Caco-2 (cell line): Measurements from ENCODE around the gene SLC18B1. TPM values are rescaled to one million over a fixed set of nuclear protein-coding genes. Genes with fewer than 3 reads are reported as not detected.
A peak's percentile ranks its signal among the peaks of the same experiment; 100 is the strongest.

Source experiments
- BruUV-seq: library from RNA; stranded (reverse); fragments of 400-500 nt; replicated peaks from 2 replicates; lab custom pipeline; 2021; lab: Mats Ljungman, UMichigan
- CTCF ChIA-PET: fragments of 300-600 bp; sonication (Branson Sonifier 250); formaldehyde crosslinking; loops from one replicate; lab custom pipeline; 2022; ENCODE audit warnings: antibody characterized with exemption; lab: Charles Lee
- POLR2A ChIA-PET: fragments of 300-600 bp; sonication (Branson Sonifier 250); formaldehyde crosslinking; loops from one replicate; lab custom pipeline; 2022; ENCODE audit warnings: antibody characterized with exemption; lab: Charles Lee
- DNase-seq, 2 experiments: peaks; one replicate each; pipeline versions ENCODE4 v3.0.0 to v3.0.0-alpha.2; 2020 to 2022
- H3K27me3 ChIP-seq: replicated peaks from 2 replicates; pipeline ENCODE4 v1.6.0; 2011; ENCODE audit warnings: low read length; ENCODE audit not compliant: control insufficient read depth, insufficient read depth
- H3K36me3 ChIP-seq: 2 replicates; pipeline ENCODE4 v1.5.1; 2011; ENCODE audit warnings: low read length; ENCODE audit not compliant: control insufficient read depth, insufficient read depth
- H3K4me1 ChIP-seq: fragments of 250-450 bp; sonication (Bioruptor Pico); 2 replicates; pipeline ENCODE4 v1.5.1; 2020; ENCODE audit warnings: mild to moderate bottlenecking
- H3K4me3 ChIP-seq: 2 replicates; pipeline ENCODE4 v1.5.1; 2011; ENCODE audit warnings: low read depth, mild to moderate bottlenecking, control low read depth, low read length
- H3K9me3 ChIP-seq: fragments of 250-450 bp; sonication (Bioruptor Pico); 2 replicates; pipeline ENCODE4 v1.5.1; 2020; ENCODE audit warnings: mild to moderate bottlenecking, moderate library complexity
- H3K27ac Mint-ChIP-seq: one replicate; pipeline ENCODE4 v1.8.0; 2022; ENCODE audit warnings: mixed read lengths; ENCODE audit not compliant: unreplicated experiment
- H3K27me3 Mint-ChIP-seq: one replicate; pipeline ENCODE4 v1.8.0; 2022; ENCODE audit warnings: mixed read lengths; ENCODE audit not compliant: insufficient read depth, unreplicated experiment
- H3K36me3 Mint-ChIP-seq: one replicate; pipeline ENCODE4 v1.8.0; 2022; ENCODE audit warnings: mild to moderate bottlenecking, mixed read lengths; ENCODE audit not compliant: insufficient read depth, unreplicated experiment
- H3K4me1 Mint-ChIP-seq: one replicate; pipeline ENCODE4 v1.8.0; 2022; ENCODE audit warnings: low read depth, mixed read lengths; ENCODE audit not compliant: unreplicated experiment
- H3K4me3 Mint-ChIP-seq: one replicate; pipeline ENCODE4 v1.8.0; 2022; ENCODE audit warnings: mild to moderate bottlenecking, moderate library complexity, mixed read lengths; ENCODE audit not compliant: unreplicated experiment
- H3K9me3 Mint-ChIP-seq: one replicate; pipeline ENCODE4 v1.8.0; 2022; ENCODE audit warnings: mixed read lengths; ENCODE audit not compliant: unreplicated experiment
- intact Hi-C: fragments of 100-400 bp; cut with micrococcal nuclease; formaldehyde crosslinking; loops from one replicate; pipeline ENCODE4 v1.10.0; 2022; ENCODE audit not compliant: unreplicated experiment
- total RNA-seq: library from RNA; stranded (reverse); gene quantifications from 2 replicates; pipeline ENCODE4 v1.2.3, GENCODE V29; 2022
- TF ChIP-seq, protein P1 (sequence below), 2 experiments: fragments of 200-600 bp in 1 of 2; IDR thresholded peaks; 1 replicate in 1 of 2; 2 replicates in 1 of 2; pipeline versions ENCODE4 v1.5.1 to v1.8.0; 2011 to 2022; ENCODE audit warnings: antibody characterized with exemption in 1 of 2, control low read depth in 1 of 2, inconsistent platforms in 1 of 2, low read depth in 1 of 2, low read length in 1 of 2, mild to moderate bottlenecking in 1 of 2, moderate library complexity in 1 of 2; ENCODE audit not compliant: insufficient read depth in 1 of 2, severe bottlenecking in 1 of 2, unreplicated experiment in 1 of 2

Gene SLC18B1
- total RNA-seq, 1 experiment from 2014 or later: 7.8 TPM

DNA sequence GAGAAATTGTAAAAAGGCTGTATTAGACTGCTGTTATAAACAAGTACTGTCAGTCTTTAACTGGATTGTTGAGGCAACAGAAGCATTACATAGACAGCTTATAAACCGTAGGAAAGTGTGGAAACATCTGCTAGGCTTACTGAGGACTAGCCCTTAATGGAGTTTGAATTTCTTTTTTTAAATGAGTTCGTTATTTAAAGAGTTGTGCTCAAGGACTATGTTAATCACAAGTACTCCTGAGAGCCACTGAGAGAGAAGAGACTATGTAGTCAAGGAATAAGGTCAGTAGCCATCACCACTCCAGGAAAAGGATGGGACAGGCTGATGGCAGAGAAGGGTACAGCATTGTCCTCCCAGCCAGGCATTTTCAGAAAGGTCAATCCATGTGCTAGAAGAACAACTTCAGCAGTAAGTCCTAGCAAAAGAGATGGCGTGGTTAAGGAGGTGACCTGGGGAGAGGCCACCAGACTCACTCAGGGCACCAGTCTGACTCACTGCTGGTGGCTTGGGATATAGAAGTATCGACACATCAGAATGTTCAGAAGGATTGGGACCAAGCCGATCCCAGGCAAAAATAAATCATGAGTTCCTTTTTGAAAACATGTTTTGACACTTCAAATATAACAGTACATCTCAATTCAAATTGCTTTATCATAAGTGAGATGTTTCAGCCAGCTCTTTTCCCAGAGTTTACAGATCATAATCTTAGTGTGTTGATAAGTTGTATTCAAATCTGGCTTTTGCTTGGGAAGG, 22.4 kb upstream of the SLC18B1 start:
- H3K27ac Mint-ChIP-seq: peak overlapping the region; percentile 71
- TF ChIP-seq, protein P1, sequence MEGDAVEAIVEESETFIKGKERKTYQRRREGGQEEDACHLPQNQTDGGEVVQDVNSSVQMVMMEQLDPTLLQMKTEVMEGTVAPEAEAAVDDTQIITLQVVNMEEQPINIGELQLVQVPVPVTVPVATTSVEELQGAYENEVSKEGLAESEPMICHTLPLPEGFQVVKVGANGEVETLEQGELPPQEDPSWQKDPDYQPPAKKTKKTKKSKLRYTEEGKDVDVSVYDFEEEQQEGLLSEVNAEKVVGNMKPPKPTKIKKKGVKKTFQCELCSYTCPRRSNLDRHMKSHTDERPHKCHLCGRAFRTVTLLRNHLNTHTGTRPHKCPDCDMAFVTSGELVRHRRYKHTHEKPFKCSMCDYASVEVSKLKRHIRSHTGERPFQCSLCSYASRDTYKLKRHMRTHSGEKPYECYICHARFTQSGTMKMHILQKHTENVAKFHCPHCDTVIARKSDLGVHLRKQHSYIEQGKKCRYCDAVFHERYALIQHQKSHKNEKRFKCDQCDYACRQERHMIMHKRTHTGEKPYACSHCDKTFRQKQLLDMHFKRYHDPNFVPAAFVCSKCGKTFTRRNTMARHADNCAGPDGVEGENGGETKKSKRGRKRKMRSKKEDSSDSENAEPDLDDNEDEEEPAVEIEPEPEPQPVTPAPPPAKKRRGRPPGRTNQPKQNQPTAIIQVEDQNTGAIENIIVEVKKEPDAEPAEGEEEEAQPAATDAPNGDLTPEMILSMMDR (IDR thresholded peaks at IDR 0.05; ENCODE audit: insufficient read depth in 1 of 2, low read depth in 1 of 2, low read length in 1 of 2, severe bottlenecking in 1 of 2, unreplicated experiment in 1 of 2): no peak
- DNase-seq: peak in 1 of 2 experiments; percentile 38
- BruUV-seq: no TSS peak
- intact Hi-C loops: loop anchor here (5.0 kb wide), 1 partner anchor 289 kb away; no protein-coding TSS in a partner anchor
- H3K36me3 ChIP-seq: peaks cover 11% of the 10 kb centered on the region
- H3K4me1 ChIP-seq: no peaks in the 10 kb centered on the region; the same call in none of the 2 replicates
- peak overlapping the region; percentile 20 for H3K4me3 Mint-ChIP-seq
- peaks cover 17% of the 10 kb centered on the region for H3K4me1 Mint-ChIP-seq
- no peaks in the 10 kb centered on the region for H3K27me3 Mint-ChIP-seq
- no peaks in the 10 kb centered on the region for H3K27me3 ChIP-seq
- ChIA-PET POLR2A (no interaction called here), CTCF (interaction anchor here (0.7 kb wide), 1 partner anchor 646 kb away, joined by 3 read pairs; no protein-coding TSS in a partner anchor)
- H3K36me3 Mint-ChIP-seq: peaks cover 61% of the 10 kb centered on the region
- H3K9me3 ChIP-seq: no peaks in the 10 kb centered on the region
- H3K4me3 ChIP-seq: no peak overlapping the region
- no peaks in the 10 kb centered on the region for H3K9me3 Mint-ChIP-seq

- Histone ChIP-seq H3K4me1 (no peaks in the 10 kb centered on the region; the same call in none of the 2 replicates), H3K36me3 (peaks cover 14% of the 10 kb centered on the region), H3K27me3 (no peaks in the 10 kb centered on the region), H3K9me3 (no peaks in the 10 kb centered on the region), H3K4me3 (no peak overlapping the region)
- H3K4me3 Mint-ChIP-seq: peak overlapping the region; percentile 34
- TF ChIP-seq, protein P1 (IDR thresholded peaks at IDR 0.05; ENCODE audit: insufficient read depth in 1 of 2, low read depth in 1 of 2, low read length in 1 of 2, severe bottlenecking in 1 of 2, unreplicated experiment in 1 of 2): no peak
- peaks cover 17% of the 10 kb centered on the region for H3K4me1 Mint-ChIP-seq
- H3K27ac Mint-ChIP-seq: peak overlapping the region; percentile 56
- H3K27me3 Mint-ChIP-seq: no peaks in the 10 kb centered on the region
- DNase-seq: no peak
- no peaks in the 10 kb centered on the region for H3K9me3 Mint-ChIP-seq
- intact Hi-C loops: loop anchor here (5.0 kb wide), 1 partner anchor 287 kb away; no protein-coding TSS in a partner anchor
- CTCF ChIA-PET: interaction anchor here (0.7 kb wide), 1 partner anchor 647 kb away, joined by 3 read pairs; no protein-coding TSS in a partner anchor
- BruUV-seq: no TSS peak
- POLR2A ChIA-PET: no interaction called here
- peaks cover 74% of the 10 kb centered on the region for H3K36me3 Mint-ChIP-seq
Measured at GRCh38 chr6:132819405-132820161, 21.1 kb upstream of the SLC18B1 start.
